NCI-H1048 (cell line): ENCODE data around the gene DYNC1LI1.
A peak's percentile ranks its signal among the peaks of the same experiment; 100 is the strongest.
"Not testable (repeated sequence)": the region's sequence is repeated elsewhere in the genome, so short reads cannot be mapped to it uniquely, and the experiment has no call there.

Source experiments
- DNase-seq: peaks from one replicate; lab custom pipeline; 2025; lab: John Stamatoyannopoulos, UW

DYNC1LI1 gene

GRCh38 chr3:32531010-32531647 lies 39.5 kb downstream of the DYNC1LI1 start:
- DNase-seq, result no peak

DNA sequence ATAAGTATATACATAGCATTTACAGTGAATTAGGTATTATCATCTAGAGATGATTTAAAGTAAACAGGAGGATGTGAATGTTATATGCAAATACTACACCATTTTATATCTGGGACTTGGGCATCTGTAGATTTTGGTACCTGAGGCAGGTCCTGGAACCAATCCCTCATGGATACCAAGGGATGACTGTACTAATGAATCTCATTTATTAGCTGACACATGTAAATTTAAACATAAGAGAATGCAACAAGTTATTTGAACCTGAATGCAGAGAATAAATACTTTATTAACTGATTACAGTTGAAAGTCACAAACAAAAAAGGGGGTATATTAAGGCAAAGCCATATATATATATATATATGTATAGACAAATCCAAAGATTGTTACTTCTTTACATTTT lies 44.9 kb downstream of the DYNC1LI1 start:
- DNase-seq, result no peak

DNA sequence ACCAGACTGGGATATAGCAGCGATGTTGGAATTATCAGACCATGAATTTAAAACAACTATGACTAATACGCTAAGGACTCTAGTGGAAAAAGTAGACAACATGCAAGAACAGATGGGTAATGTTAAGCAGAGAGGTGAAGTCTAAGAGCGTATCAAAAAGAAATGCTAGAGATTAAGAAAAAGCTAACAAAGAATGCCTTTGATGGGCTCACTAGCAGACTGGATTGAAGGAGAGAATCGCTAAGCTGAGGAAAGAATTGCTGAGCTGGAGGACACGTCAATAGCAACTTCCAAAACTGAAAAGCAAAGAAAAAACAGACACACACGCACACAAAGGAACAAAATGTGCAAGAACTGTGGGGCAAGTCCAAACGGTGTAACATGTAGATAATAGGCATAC lies 48.0 kb downstream of the DYNC1LI1 start:
- no peak for DNase-seq

DNA sequence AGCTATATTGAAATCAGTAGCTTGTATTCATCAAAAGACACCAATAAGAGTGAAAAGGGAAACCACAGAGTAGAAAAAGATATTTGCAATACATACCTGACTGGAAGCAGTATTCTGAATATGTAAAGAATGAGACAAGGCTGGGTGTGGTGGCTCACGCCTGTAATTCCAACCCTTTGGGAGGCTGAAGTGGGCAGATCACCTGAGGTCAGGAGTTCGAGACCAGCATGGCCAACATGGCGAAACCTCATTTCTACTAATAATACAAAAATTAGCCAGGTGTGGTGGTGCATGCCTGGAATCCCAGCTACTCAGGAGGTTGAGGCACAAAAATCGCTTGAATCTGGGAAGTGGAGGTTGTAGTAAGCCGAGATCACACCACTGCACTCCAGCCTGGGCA lies 51.7 kb downstream of the DYNC1LI1 start:
- not testable (repeated sequence) for DNase-seq

GRCh38 chr3:32516751-32517150 lies 53.9 kb downstream of the DYNC1LI1 start:
- DNase-seq, result not testable (repeated sequence)

- DNase-seq, result no peak
Measured at GRCh38 chr3:32511005-32511404, 59.7 kb downstream of the DYNC1LI1 start.

DNA sequence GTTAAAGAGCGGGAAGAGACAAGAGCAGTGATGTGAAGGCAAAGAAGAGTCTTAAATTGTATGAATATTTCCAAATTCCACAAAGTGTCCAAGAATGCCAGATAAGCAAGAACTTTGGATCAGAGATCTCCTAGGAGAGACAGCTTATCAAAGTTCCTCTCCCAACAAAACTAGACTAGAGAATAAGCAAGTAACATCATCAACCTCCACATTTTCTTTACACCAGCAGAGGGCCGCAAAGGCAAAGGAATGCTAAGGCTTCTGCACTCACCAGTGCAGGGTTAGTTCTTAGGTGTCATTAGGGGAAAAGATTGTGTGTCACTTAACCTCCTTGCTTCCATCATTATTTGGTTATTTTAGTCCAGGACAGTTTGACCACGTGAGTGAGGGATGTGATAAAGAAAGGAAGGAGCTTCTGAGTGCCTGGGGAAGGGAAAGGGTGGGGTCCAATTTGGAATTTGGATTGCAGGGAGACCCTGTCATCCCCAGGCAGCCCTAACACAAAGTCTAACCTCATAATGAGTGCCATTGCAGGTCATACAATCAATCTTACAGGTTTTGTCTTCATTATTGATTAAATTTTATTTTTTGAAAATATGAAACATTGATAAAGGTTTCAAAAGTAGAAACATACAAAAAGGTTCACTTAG lies 60.5 kb downstream of the DYNC1LI1 start:
- DNase-seq, result no peak

DNA sequence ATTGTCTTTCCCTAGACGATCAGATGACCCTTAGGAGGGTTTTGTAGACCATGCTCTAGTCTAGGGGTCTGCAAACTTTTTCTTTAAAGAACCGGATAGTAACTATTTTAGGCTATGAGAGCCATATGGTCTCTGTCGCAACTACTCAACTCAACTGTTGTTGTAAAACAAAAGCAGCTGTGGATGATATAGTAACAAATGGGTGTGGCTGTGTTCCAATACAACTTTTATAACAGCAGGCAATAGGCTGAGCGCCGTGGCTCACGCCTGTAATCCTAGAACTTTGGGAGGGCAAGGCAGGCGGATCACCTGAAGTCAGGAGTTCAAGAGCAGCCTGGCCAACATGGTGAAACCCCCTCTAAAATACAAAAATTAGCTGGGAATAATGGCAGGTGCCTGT lies 61.9 kb downstream of the DYNC1LI1 start:
- no peak for DNase-seq

GRCh38 chr3:32506466-32506865 lies 64.2 kb downstream of the DYNC1LI1 start:
- DNase-seq, result no peak

DNA sequence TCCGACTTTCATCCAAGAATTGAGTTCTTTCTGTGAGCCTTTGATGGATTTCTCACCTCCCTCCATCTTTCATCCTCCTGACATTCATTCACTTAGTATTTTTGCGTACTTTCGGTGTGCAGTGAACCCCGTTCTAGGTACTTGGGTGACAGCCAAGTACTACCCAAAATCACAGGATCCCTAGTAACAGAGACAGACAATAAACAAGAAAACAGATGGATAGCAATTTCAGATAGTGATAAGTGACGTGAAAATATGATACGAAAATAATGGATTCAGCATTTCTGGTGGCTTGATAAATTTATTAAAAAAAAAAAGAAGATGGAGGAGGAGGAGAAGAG lies 67.7 kb downstream of the DYNC1LI1 start:
- no peak for DNase-seq

- DNase-seq, result peak; percentile 10
Measured at GRCh38 chr3:32502118-32502945, 68.3 kb downstream of the DYNC1LI1 start, which contains the start of gene CMTM6. Gene CMTM6, minus strand, starts transcription at chr3:32502852. Its CDS starts 107 bp downstream, at chr3:32502745.

DNA sequence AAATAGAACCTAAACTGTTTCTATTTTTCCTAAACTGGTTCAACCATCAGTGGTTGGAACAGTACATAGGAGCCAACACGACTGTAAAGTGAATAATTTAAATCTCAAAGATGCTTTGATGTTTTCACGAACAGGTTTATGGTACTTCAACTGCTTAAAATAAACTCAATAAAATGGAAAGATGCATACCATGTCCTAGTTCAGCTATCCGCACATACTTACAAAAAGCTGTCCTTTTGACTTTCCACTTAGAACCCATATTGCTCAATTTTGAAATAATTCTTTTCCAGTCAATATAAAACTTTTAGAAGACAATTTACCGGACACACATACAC lies 68.9 kb downstream of the DYNC1LI1 start:
- DNase-seq, result no peak

DNA sequence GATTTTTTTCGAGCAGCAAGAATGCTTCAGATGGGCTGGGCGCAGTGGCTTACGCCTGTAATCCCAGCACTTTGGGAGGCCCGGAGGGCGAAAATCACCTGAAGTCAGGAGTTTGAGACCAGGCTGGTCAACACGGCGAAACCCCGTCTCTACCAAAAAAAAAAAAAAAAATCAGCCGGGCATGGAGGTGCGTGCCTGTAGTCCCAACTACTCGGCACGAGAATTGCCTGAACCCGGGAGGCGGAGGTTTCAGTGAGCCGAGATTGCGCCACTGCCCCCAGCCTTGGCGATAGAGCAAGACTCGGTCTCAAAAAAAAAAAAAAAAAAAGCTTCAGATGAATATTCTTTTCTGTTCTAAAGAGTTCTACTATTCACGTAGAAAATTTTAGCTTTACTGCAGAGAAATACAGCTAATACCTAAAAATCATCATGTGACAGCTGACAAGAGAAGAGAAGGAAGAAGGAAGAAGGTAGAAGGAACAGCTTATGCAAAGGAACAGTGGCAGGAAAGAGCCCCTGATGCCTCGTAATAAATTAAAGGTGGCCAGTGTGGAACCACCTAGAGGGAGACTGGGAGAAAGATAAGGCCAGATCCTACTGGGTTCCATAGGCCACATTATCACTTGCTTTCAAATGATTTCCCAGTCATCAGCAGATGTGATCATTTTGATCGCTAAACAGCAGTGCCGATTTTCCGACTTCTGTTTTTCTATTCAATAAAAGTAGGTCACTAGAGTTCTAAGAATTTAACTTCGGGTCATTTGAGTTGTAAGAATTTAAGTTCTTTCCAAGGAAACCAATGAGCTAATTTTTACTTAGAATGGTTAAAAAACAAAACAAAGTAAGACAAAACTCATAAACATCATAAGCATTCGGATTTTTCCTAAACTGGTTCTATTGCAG lies 69.5 kb downstream of the DYNC1LI1 start:
- no peak for DNase-seq

DNA sequence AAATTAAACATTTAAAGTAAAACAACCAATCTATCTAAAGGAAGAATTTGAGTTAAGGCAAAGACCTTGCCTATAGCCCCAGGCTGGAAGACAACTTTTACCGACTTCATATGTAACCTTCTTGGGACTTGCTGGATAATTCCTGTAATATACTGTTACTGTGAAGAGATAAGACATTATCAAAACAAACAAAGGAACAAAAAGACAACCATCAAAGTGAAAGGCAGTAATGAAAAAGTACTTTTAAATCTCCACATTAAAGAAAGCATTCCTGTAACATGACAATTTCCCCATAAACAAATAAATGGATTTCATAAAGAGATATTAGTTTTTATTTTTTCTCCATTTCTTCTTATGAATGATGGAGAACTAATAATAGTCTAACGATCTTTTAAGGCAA lies 70.4 kb downstream of the DYNC1LI1 start:
- DNase-seq, result no peak

DNA sequence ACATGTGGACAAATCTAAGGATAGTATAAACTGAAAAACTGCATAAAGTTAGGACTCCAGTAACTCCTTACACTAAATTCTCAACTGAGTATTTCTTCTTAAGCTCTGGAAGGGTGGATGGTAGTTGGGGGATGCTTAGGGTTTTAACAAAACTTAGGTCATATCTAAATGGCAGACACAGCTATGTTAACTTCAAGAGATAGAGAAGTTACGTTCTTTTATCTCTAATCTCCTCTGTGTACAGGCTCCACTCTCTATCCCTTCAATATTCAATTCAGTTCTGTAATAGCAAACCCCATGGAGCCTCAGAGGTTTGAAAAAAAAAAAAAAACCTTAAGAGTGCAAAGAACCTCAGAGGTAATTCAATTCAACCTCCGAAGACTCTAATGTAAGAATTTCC lies 71.1 kb downstream of the DYNC1LI1 start:
- no peak for DNase-seq

GRCh38 chr3:32498992-32499391 lies 71.7 kb downstream of the DYNC1LI1 start:
- DNase-seq, result no peak

DNA sequence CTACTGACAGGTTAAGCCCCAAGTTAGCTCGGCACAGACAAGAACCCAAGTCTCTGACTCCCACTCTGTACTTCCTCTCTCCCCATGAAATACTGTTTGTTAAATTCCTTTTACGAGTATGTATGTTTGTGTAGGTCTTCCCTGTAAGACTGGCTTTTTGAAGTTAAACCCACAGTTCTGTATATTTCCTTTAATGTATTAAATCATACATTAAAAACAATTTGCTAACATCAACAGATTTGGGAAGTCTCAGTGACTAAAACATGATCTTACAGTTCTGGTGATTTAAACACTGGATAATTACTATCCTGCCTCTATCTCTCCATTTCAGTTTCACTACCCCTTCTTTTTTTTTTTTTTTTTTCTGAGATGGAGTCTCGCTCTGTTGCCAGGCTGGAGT lies 72.4 kb downstream of the DYNC1LI1 start:
- DNase-seq, result no peak

GRCh38 chr3:32495609-32496008 lies 75.0 kb downstream of the DYNC1LI1 start:
- DNase-seq, result no peak

- DNase-seq, result no peak
Measured at GRCh38 chr3:32495085-32495484, 75.6 kb downstream of the DYNC1LI1 start.

GRCh38 chr3:32493437-32494414 lies 76.9 kb downstream of the DYNC1LI1 start:
- no peak for DNase-seq
